GM21723 (cell line): ENCODE data around the gene GOLGA8K.
"Not testable (repeated sequence)": the region's sequence is repeated elsewhere in the genome, so short reads cannot be mapped to it uniquely, and the experiment has no call there.

Source experiments
- ATAC-seq: cut with Tn5 transposase; IDR thresholded peaks from one replicate; pipeline ENCODE4 v1.9.1; 2021; ENCODE audit warnings: mild to moderate bottlenecking, moderate library complexity; ENCODE audit not compliant: unreplicated experiment

The GOLGA8K gene, protein sequence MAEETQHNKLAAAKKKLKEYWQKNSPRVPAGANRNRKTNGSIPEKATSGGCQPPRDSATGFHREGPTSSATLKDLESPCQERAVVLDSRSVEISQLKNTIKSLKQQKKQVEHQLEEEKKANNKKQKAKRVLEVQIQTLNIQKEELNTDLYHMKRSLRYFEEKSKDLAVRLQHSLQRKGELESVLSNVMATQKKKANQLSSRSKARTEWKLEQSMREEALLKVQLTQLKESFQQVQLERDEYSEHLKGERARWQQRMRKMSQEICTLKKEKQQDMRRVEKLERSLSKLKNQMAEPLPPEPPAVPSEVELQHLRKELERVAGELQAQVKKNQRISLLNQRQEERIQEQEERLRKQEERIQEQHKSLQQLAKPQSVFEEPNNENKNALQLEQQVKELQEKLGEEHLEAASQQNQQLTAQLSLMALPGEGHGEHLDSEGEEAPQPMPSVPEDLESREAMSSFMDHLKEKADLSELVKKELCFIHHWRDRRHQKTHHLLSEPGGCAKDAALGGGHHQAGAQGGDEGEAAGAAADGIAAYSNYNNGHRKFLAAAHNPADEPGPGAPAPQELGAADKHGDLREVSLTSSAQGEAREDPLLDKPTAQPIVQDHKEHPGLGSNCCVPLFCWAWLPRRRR

DNA sequence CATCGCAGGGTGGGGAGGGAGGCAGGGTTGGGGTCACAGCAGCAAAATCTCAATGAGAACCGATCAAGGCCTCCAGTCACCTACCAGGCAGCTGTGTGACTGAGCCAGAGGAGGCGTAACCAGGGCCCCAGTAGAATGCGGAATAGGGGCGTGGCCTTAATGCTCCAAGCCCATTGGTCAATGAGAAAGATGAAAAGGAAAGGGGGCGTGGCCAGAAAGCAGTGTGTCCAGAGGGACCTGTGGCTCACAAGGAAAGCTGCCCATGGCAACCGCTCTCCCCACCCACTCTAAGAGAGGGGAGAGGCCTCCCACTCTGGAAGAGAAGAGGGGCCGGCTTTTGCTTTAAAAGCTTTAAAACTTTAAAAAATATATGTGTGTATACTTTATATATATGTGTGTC is at the start of gene GOLGA8K:
GOLGA8K (minus strand) TSS at position 101 of the 400 bp plus-strand sequence; CDS start at position 3, 98 bp downstream.
- not testable (repeated sequence) for ATAC-seq

DNA sequence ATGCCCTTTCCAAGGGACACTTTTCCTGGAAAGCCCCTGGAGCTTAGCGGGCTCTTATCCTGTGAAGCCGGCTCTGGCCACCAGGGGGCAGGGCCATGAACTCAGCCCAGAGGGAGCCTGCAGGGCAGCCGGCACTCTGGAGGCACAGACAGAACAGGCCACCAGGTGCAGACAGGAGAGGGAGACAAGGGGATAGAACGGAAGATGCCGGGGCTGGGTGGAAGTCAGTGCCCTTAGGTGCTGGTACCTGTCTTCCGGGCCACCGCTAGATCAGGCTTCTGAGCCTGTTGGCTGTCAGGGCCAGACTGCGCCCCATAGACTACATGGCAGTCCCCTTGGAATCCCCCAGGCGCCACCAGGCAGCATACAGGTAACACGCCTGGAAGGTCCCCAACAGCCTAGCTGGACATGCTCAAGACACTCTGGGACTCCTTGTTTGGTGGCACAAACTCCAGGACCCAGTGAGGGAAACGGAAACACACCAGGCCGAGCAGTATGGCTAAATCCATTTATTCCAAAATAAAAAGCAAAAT is 37.4 kb upstream of the GOLGA8K start:
- ATAC-seq: not testable (repeated sequence)

DNA sequence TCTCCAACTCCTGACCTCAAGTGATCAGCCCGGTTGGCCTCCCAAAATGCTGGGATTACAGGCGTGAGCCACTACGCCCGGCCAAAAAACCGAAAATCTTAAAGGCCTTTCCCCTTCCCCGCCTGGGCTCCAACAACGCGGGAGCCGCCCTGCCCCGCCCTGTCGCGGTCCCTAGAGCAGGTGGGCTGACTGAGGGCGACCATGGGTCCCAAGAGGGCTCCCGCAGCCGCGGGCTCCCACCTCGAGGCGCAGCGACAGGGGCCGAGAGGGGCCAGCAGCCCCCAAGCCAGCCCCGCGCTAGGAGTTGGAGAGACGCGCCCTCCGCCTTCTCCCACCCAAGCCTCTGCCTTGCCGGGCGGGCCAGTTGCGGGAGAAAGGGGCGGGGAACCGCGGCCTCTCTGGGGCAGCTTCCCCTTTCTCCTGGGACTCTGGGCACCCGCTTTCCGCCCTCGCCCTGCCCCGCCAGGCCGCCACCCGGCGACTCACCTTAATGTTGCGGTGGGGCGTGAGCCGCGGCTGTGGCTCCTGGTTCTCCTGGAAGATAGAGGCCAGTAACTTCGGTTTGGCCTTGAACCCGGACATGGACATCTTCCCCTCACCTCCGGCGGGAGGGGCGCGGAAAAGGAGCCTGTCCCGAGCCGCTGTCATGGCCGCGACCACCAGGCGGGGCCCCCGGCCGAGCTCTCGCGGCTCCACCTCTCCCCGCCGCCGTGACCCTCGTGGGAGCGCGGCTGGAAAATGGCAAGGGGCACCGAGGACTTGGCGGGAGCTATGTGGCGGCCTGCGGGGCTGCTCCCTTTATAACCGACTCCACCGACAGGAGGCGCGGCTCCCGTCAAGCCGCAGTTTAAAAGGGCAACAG is 31.2 kb upstream of the GOLGA8K start:
- not testable (repeated sequence) for ATAC-seq

DNA sequence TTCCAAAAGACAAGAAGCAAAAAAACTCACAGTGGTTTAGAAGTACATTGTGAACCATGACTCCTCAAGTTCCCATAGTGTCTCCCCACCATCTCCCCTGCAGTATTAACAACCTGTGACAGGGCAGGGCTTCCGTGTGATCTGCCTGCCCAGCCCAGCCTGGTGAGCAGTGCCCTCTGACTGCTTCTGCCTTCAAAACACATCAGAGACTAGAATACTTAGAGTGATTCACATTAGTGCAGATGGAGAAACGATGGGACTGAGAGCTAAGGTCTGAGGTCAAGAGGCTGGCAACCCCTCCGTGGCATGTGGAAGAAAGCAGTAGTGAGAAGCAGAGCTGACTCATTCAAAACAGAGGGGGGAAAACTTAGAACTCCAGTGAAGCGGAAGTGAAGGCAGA is 24.5 kb upstream of the GOLGA8K start:
- not testable (repeated sequence) for ATAC-seq

DNA sequence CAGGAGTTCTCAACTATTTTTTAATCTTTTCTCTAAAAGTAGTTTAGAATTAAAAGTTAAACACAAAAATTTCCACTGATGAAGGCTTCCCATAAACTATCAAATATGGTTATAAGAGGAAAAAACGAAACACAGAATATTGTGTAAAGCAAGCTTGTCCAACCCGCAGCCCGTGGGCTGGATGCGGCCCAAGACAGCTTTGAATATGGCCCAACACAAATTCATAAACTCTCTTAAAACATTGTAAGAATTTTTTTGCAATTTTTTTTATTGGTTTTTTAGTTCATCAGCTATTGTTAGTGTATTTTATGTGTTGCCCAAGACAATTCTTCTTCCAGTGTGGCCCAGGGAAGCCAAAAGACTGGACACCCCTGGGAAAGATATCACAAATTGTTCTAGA is 23.4 kb upstream of the GOLGA8K start:
- not testable (repeated sequence) for ATAC-seq

DNA sequence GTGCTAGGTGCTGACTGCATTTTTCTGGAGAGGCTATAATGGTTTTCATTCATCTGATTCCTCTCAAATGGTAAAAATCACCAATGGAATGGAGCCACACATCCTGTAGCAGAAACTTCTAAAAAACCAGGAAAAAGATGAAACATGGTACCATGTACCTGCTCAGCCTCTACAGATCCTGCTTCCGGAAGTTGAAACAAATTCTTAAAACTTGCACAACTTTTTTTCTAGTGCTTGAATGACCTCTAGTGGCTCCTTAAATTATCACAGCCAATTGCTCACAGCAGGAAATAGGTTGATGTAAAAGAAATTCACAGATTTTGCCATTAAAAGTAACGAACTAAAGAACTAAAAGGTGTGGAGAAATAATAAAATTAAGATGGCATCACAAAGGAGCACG is 4.8 kb upstream of the GOLGA8K start:
- ATAC-seq: not testable (repeated sequence)

DNA sequence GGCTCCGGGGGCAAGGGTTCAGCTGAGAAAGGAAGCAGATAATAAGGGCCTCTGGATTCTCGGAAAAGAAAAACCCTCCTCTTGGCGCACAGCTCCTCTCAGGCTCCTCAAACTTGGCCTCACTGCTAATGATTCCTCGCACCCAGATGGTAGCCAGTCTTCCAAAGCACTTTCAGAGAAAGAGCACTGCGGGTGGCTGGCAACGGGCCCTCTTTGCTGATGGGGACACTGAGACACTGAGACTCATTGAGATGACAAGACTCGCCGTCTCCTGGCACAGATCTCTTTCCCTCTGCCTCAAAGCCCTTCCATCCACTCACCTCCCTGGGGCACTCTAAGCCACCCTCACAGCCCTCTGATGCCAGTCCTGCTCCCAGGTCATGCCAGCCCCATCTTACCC is 6.6 kb downstream of the GOLGA8K start:
- ATAC-seq: not testable (repeated sequence)

DNA sequence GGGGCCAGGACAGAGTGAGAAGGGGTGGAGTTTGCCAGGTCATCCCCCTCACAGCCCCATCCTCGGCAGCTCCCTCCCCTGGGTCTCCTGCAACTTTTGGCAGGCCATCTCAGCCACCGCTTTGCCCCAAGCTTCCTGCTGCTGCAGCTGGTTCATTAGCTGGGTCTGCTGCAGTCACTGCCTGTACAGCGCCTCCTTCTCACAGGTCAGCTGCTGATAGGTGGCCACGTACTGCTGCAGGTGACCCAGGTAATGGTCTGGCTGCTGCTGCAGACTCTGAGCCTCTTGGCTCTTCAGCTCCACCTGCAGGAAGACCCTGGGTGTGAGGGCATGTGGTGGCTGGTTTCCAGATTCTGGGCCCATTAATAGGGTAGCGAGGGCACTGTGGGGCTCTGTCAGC is 8.3 kb downstream of the GOLGA8K start:
- not testable (repeated sequence) for ATAC-seq

DNA sequence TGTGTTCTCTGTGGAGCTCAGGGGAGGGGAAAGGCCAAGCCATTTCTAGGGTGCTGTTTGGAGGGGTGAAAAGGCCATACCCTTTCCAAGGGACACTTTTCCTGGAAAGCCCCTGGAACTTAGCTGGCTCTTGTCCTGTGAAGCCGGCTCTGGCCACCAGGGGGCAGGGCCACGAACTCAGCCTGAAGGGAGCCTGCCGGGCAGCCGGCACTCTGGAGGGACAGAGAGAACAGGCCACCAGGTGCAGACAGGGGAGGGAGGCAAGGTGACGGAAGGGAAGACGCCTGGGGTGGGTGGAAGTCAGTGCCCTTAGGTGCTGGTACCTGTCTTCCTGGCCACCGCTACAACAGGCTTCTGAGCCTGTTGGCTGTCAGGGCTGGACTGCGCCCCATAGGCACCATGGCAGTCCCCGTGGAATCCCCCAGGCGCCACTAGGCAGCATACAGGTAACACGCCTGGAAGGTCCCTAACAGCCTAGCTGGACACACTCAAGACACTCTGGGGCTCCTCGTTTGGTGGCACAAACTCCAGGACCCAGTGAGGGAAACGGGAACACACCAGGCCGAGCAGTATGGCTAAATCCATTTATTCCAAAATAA is 14.9 kb downstream of the GOLGA8K start:
- not testable (repeated sequence) for ATAC-seq

DNA sequence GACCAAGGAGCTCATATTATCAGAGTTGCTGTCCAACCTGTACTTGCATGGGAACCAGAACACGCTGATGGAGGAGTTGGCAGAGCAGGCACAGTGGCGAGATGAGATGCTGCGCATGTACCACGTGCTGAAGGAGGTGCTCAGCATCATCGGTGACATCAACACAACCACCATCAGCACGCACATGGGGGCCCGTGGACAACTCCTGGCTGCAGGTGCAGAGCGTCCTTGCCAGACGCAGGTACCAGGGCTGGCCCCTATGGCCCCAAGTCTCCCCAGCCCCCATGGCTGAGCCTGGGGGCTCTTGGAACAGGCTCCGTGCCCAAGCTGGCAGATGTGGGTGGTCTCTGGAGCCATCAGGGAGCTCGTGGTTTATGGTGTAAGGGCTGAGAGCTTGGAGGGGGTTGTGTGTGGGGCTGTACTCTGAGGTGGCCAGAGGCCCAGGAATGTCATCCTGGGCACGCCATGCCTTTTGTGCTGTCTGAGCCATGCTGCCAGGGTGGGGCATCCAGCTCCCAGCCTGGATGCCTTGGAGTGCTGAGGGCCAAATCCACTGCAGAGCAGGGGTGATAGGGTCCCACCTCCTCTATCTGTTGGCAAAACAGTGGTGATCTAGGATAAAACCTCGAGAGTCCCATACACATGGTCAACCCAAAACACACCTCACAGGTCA is 17.1 kb downstream of the GOLGA8K start:
- not testable (repeated sequence) for ATAC-seq

DNA sequence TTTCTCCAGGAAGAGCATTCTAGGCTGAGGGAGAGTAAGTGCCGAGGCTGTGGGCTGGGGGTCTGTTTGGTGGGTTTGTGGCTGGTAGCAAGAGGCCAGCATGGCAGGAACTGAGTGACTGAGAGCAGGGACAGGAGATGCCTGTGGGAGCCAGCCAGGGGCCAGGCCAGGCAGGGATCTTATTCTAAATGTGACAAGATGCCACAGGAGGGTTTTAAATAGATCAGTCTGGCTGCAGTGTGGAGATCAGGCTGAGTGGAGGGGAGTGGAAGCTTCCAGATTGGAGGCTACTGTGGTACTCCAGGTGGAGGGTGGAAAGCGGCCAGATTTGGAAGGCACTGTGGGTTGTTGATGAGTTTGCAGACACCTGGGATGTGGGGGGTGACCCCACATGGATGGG is 28.9 kb downstream of the GOLGA8K start:
- ATAC-seq: not testable (repeated sequence)

DNA sequence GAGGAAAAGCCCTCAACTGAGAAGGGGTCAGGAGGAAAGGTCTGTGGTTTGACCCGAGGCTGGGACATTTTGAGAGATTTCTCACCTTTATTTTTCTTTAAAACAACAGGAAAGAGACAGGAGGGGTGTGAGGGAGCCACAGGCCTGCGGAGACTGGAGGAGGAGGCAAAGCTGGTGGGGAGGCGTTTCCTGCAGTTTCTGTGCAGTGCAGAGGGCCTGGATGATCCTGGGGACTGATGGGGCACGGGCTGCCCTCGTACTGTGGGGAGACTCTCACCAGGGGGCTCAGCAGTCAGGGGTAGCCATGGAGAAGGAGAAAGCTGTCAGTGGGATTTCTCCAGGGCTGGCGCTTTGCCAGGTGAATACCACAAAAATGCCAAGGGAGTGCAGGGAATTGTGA is 29.4 kb downstream of the GOLGA8K start:
- not testable (repeated sequence) for ATAC-seq

DNA sequence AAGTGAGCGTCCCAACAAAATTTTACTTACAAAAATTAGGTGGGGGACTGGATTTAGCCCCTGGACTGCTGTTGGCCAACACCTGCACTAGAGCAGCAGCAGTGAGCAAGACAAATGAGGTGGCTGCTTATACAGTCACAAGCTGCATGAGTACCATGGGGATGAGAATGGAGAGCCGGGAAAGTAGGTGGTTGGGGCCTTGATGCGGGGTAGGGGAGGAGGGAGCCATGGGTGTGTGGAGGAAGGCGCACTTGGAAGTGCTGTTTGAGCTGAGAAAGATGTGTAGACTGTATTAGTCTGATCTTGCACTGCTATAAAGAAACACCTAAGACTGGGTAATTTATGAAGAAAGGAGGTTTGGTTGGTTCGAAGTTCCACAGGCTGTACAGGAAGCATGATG is 31.0 kb downstream of the GOLGA8K start:
- ATAC-seq: not testable (repeated sequence)

DNA sequence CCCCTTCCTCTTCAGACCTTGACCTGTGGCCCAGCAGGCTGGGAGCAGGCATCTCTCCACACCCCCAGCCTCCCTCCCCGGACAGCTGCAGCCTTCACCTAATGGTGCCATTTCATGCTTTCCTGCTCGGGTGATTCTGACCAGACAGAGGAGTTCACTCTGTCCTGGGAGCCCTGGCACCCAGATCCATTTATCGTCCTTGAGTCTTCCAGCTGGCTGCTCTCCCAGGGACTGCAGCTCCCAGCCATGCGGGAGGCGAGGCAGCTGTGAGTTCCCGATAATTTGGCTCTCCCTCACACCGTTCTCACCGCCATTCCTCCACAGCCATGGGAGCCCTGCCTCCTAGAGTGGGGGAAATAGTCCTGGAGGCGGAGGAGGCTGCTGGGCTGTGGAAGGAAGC is 32.6 kb downstream of the GOLGA8K start:
- ATAC-seq: not testable (repeated sequence)

DNA sequence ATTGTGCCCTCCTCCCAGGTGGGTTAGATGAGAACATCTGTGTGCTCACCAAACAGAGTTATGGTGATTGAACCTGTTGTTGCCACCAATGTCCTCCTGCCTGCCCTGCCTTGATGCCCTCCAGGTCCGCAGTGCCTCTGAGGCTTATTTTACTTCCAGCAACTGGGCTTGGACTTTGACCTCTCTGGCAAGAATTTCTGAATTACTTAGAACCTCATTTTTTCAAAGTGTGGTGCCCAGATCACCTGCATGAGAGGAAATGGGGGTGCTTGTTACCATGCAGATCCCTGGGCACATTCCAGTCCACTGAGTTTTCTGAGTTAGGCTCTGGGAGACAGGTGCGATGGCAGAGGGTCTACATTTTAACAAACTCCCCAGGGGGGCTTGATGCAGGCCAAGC is 33.0 kb downstream of the GOLGA8K start:
- ATAC-seq: not testable (repeated sequence)

DNA sequence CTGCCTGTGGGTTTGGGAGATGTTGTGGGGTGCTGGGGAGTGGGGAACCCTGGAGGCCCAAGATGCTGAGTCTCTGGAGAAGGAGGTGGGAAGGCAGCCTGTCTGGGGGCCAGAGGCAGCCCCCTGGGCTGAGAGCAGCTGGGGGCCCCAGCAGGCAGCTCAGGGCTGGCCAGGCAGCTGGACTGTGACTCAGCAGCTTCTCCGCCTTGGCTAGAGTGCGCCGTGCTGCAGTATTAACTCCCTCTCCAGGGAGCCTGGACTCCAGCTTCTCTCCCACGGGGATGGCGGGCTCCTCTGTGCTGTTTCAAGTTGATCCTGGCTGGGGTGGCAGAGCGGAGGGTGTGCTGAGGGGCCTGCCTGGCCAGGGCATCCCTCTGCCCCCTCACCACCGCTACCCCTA is 36.6 kb downstream of the GOLGA8K start:
- ATAC-seq: not testable (repeated sequence)

DNA sequence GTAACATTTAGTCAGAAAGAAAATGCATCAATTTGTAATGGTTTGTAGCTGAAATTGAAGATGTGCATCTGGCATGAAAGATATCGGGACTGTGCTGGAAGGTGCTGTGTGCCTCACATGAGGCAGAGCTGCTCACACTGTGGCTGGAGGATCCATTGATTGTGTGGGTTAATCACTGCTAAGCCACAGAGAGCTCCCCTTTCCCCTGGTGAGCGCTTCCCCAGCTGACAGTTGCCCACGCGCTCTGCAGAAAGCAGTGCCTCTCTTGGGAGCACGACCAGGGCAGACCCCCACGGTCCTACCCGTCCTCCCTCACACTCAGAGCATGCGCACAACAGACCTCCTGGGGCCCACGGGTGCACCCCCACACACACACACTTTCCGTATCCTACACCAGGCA is 37.1 kb downstream of the GOLGA8K start:
- not testable (repeated sequence) for ATAC-seq

DNA sequence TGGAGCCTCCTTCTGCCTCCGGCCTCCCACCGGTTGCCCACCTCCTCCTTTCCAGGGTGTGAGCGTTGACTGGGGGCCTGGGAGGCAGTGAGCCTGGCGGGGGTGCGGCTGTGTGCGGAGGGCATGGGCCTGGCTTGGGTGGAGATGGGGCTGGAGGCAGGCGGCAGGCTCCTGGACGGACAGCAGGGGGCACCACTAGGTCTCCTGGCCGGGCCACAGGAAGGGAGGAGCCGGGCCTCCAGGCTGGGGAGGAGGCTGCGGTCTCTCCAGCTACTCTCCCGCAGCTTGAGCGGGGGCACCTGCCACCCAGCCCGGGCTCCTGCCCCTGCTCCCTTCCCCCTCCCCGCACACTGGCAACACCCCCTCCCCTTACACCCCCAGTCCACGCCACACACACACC is 38.1 kb downstream of the GOLGA8K start:
- ATAC-seq: not testable (repeated sequence)

DNA sequence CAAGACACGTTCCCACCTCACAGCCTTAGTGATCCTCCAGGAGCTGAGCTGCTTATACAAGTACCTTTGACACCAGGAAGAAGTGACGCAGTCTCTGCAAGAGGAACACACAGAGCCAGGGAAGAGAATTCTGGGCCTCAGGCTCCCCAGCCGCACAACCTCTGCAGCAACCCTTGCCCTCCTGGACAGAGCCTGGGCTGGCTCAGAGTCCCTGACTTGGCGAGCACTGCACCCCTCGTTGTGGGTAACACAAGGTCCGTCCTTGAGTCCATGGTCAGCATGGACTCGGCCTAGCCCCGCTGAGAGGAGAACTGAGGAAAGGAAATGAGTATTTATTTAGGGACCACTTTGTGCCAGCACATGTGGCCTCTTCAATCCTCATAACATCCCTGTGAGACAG is 39.6 kb downstream of the GOLGA8K start:
- ATAC-seq: not testable (repeated sequence)

DNA sequence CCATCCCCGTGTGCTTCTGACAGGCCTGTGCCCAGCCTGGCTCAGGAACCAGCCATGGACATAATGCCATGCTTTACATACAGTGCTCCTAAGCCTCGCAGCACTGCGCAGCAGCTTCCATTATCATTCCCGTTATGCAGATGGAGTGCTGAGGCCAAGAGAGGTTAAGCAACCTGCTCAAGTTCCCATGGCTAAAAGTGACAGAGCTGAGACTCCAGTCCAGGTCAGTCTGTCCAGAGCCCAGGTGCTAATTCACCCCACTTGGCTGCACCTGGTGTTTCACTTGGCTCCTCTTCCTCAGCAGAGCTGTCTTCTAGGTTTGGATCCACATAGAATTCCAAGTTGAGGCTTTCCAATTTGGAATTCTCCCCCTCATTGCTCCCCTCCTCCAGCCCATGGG is 41.4 kb downstream of the GOLGA8K start:
- ATAC-seq: not testable (repeated sequence)
